HCT116 (cell line): ENCODE data around the gene PRPF40A. TPM values are rescaled to one million over a fixed set of nuclear protein-coding genes. Genes with fewer than 3 reads are reported as not detected.

ENCODE experiments used
- ATAC-seq: fragments of 200-7000 bp; cut with Tn5 transposase; 2 replicates; pipeline ENCODE4 v1.9.1; 2020; ENCODE audit warnings: mild to moderate bottlenecking, moderate library complexity
- BruUV-seq: library from RNA; stranded (reverse); fragments of 400-500 nt; replicated peaks from 2 replicates; lab custom pipeline; 2021; lab: Mats Ljungman, UMichigan
- CTCF ChIA-PET: fragments of 300-600 bp; sonication (Branson Sonifier 250); formaldehyde crosslinking; loops from one replicate; lab custom pipeline; 2021; ENCODE audit warnings: antibody characterized with exemption; lab: Charles Lee
- POLR2A ChIA-PET: fragments of 300-600, 350-600 bp; sonication (Branson Sonifier 250); formaldehyde crosslinking; loops from one replicate; lab custom pipeline; 2021; ENCODE audit warnings: antibody characterized with exemption; lab: Charles Lee
- RAD21 ChIA-PET, 2 experiments: fragments of 300-600 bp; sonication (Branson Sonifier 250); formaldehyde crosslinking; loops; one replicate each; lab custom pipeline; 2023; ENCODE audit warnings: low total read pairs in 2 of 2; ENCODE audit not compliant: uncharacterized antibody in 2 of 2, unreplicated experiment in 2 of 2, low non-redundant PET in 1 of 2; lab: Charles Lee
- DNase-seq: peaks from one replicate; pipeline ENCODE4 v3.0.0-alpha.2; 2010; ENCODE audit warnings: low read depth, low spot score
- H2AFZ ChIP-seq: fragments of 200-600 bp; shearing (Covaris generic), sonication (generic); 2 replicates; pipeline ENCODE4 v1.6.1; 2017; ENCODE audit warnings: low read depth, mixed run types, mixed read lengths, antibody characterized with exemption, low read length; ENCODE audit not compliant: poor library complexity, severe bottlenecking
- H3K27ac ChIP-seq: 2 replicates; pipeline ENCODE4 v1.5.1; 2012; ENCODE audit warnings: low read depth, low read length
- H3K27me3 ChIP-seq: fragments of 200-600 bp; sonication (generic); 2 replicates; pipeline ENCODE4 v1.6.1; 2016; ENCODE audit warnings: mixed run types, low read length, mixed read lengths; ENCODE audit not compliant: insufficient read depth
- H3K36me3 ChIP-seq, 2 experiments: fragments of 200-500 bp in 1 of 2; fragments of 200-600 bp in 1 of 2; sonication (Bioruptor generic) in 1 of 2; sonication (generic) in 1 of 2; 2 replicates each; pipeline versions ENCODE4 v1.5.1 to v1.6.1; 2014 to 2016; ENCODE audit warnings: low read length in 2 of 2, inconsistent platforms in 1 of 2, mixed read lengths in 1 of 2, mixed run types in 1 of 2; ENCODE audit not compliant: insufficient read depth in 2 of 2, control insufficient read depth in 1 of 2
- H3K4me1 ChIP-seq, 2 experiments: fragments of 200-600 bp in 1 of 2; sonication (generic) in 1 of 2; 2 replicates each; pipeline versions ENCODE4 v1.5.1 to v1.6.1; 2012 to 2017; ENCODE audit warnings: low read length in 2 of 2, inconsistent platforms in 1 of 2, mild to moderate bottlenecking in 1 of 2, mixed read lengths in 1 of 2, mixed run types in 1 of 2, moderate library complexity in 1 of 2; ENCODE audit not compliant: insufficient read depth in 2 of 2, control insufficient read depth in 1 of 2
- H3K4me2 ChIP-seq: fragments of 200-600 bp; sonication (generic); 2 replicates; pipeline ENCODE4 v1.6.1; 2017; ENCODE audit warnings: mixed run types, low read length, mixed read lengths
- H3K4me3 ChIP-seq, 2 experiments: fragments of 200-600 bp in 1 of 2; sonication (generic) in 1 of 2; replicated peaks in 1 of 2; 2 replicates each; pipeline ENCODE4 v1.5.1; 2011 to 2016; ENCODE audit warnings: low read length in 2 of 2, control low read depth in 1 of 2, low read depth in 1 of 2, mild to moderate bottlenecking in 1 of 2, mixed read lengths in 1 of 2, mixed run types in 1 of 2
- H3K79me2 ChIP-seq: fragments of 200-600 bp; sonication (generic); 2 replicates; pipeline ENCODE4 v1.6.1; 2017; ENCODE audit warnings: mild to moderate bottlenecking, mixed run types, low read length, moderate library complexity, mixed read lengths; ENCODE audit not compliant: insufficient read depth
- H3K9ac ChIP-seq: fragments of 200-600 bp; sonication (generic); 2 replicates; pipeline ENCODE4 v1.6.1; 2016; ENCODE audit warnings: low read length, mixed read lengths
- H3K9me2 ChIP-seq: fragments of 200-600 bp; sonication (generic), shearing (Covaris generic); 2 replicates; pipeline ENCODE4 v1.6.1; 2017; ENCODE audit warnings: mixed run types, mild to moderate bottlenecking, moderate library complexity; ENCODE audit not compliant: insufficient read depth
- H3K9me3 ChIP-seq, 2 experiments: fragments of 200-500 bp in 1 of 2; fragments of 200-600 bp in 1 of 2; sonication (Bioruptor generic) in 1 of 2; sonication (generic) in 1 of 2; 2 replicates each; pipeline ENCODE4 v1.6.1; 2014 to 2017; ENCODE audit warnings: low read length in 2 of 2, mixed read lengths in 2 of 2, inconsistent platforms in 1 of 2, low read depth in 1 of 2, mild to moderate bottlenecking in 1 of 2, mixed run types in 1 of 2, moderate library complexity in 1 of 2; ENCODE audit not compliant: control insufficient read depth in 1 of 2, insufficient read depth in 1 of 2
- H4K20me1 ChIP-seq: fragments of 200-600 bp; sonication (generic), shearing (Covaris generic); 2 replicates; pipeline ENCODE4 v1.6.1; 2017; ENCODE audit warnings: mixed run types, mild to moderate bottlenecking, moderate library complexity; ENCODE audit not compliant: insufficient read depth
- EGR1 ChIP-seq: IDR thresholded peaks from 2 replicates; pipeline ENCODE4 v1.6.1; 2012; ENCODE audit warnings: low read depth
- ELF1 ChIP-seq: IDR thresholded peaks from 2 replicates; pipeline ENCODE4 v1.6.1; 2012; ENCODE audit warnings: low read depth, borderline replicate concordance
- EZH2phosphoT487 ChIP-seq: fragments of 200-600 bp; IDR thresholded peaks from 2 replicates; pipeline ENCODE4 v1.6.1; 2018; ENCODE audit warnings: antibody characterized with exemption, borderline replicate concordance
- JUND ChIP-seq: IDR thresholded peaks from 2 replicates; pipeline ENCODE4 v1.6.1; 2012
- POLR2A ChIP-seq: IDR thresholded peaks from 2 replicates; pipeline ENCODE4 v1.7.0; 2011; ENCODE audit warnings: borderline replicate concordance; ENCODE audit not compliant: insufficient read depth, insufficient read length; ENCODE audit errors: extremely low read depth
- REST ChIP-seq: IDR thresholded peaks from 2 replicates; pipeline ENCODE4 v1.6.1; 2012; ENCODE audit warnings: low read depth
- SIN3A ChIP-seq: IDR thresholded peaks from 2 replicates; pipeline ENCODE4 v1.6.1; 2012; ENCODE audit warnings: low read depth
- TCF7L2 ChIP-seq: IDR thresholded peaks from 2 replicates; pipeline ENCODE4 v1.7.0; 2011; ENCODE audit warnings: borderline replicate concordance, inconsistent platforms; ENCODE audit not compliant: insufficient read depth, insufficient read length; ENCODE audit errors: extremely low read depth
- ZNF274 ChIP-seq: fragments of 200-500 bp; sonication (Bioruptor generic); IDR thresholded peaks from 2 replicates; pipeline ENCODE4 v1.6.1; 2014; ENCODE audit warnings: mild to moderate bottlenecking, low read depth, low read length, inconsistent platforms
- intact Hi-C: fragments of 100-400 bp; cut with micrococcal nuclease; formaldehyde crosslinking; loops from 2 replicates; pipeline ENCODE4 v1.10.0; 2022
- total RNA-seq: library from RNA; stranded (reverse); gene quantifications from one replicate; pipeline ENCODE4 v1.2.1, GENCODE V29; 2021; ENCODE audit not compliant: unreplicated experiment

The PRPF40A gene
- total RNA-seq, 1 experiment from 2014 or later: 171 TPM

DNA sequence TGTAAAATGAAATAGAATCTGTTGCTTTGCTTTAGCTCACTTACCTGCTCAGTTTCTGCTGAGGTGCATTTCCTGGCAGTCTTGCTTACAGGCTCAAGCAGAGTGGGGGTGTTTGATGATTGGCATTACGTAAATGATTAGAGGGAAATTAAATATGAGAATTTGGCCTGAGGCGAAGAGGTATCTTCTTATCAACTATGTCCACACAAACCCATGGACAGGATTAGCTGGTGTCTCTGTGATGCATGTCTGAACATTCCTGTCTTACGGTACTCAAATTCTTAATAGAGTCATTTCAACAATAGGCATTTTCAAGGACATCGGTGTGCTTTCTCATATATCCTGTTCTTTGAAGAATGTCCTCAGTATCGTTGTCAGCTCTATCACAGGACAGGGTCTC lies 102.1 kb downstream of the PRPF40A start:
- Histone ChIP-seq H3K79me2 (no peaks in the 10 kb centered on the region), H3K27me3 (no peaks in the 10 kb centered on the region), H3K4me3 (no peak overlapping the region), H3K9me3 (no peaks in the 10 kb centered on the region), H3K9me2 (no peaks in the 10 kb centered on the region), H3K9ac (no peak overlapping the region), H3K4me1 (peaks cover 0 to 4% of the 10 kb centered on the region in 2 experiments; a peak in 1 of 4 replicates), H3K27ac (no peak overlapping the region), H3K36me3 (peaks cover 4 to 5% of the 10 kb centered on the region in 2 experiments; a peak in 2 of 4 replicates), H2AFZ (no peak overlapping the region), H4K20me1 (no peaks in the 10 kb centered on the region), H3K4me2 (no peak overlapping the region)
- ChIA-PET RAD21 (no interaction called here), CTCF (interaction anchor here (1.2 kb wide), 1 partner anchor 20 kb away, joined by 4 read pairs; no protein-coding TSS in a partner anchor), POLR2A (no interaction called here)
- BruUV-seq: no TSS peak
- no peak for ATAC-seq
- DNase-seq: no peak
- TF ChIP-seq ELF1 (no peak), EZH2phosphoT487 (no peak), REST (no peak), SIN3A (no peak), TCF7L2 (no peak), JUND (no peak), POLR2A (no peak), ZNF274 (no peak), EGR1 (no peak)
- intact Hi-C loops: no loop called here
